HG02571 (cell line): Measurements from ENCODE around the gene EEF1B2.
"Not testable (repeated sequence)": the region's sequence is repeated elsewhere in the genome, so short reads cannot be mapped to it uniquely, and the experiment has no call there.

Experiments
- ATAC-seq: cut with Tn5 transposase; IDR thresholded peaks from one replicate; pipeline ENCODE4 v1.9.1; 2021; ENCODE audit warnings: mild to moderate bottlenecking, moderate library complexity; ENCODE audit not compliant: unreplicated experiment

EEF1B2 gene

GRCh38 chr2:206159346-206160124 is at the start of gene EEF1B2, which contains the start of gene NDUFS1:
EEF1B2 (plus strand) TSS chr2:206159895; CDS start chr2:206159980, 85 bp downstream.
NDUFS1 (minus strand) TSS chr2:206159444; CDS start chr2:206153678, 5,766 bp downstream.
- ATAC-seq: peak; percentile 82

DNA sequence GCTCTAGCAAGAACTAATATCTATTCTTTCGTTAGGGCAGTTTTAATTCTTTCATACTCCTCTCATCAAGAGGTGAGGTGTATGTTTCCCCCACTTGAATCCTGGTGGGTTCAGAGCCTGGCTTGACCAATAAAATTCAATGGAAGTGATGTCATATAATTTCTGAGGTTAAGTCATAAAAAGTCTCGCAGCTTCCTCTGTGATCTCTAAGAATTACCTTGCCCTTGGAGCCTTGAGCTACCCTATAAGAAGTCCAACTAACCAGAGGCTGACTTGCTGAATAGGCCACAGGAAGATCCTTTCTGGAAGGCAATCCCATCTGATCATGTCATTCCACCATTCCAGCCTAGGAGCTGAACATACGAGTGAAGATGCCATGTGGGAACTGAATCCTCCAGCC is 47.6 kb upstream of the EEF1B2 start:
- ATAC-seq: no peak

- no peak for ATAC-seq
Measured at GRCh38 chr2:206112846-206113547, 46.7 kb upstream of the EEF1B2 start.

DNA sequence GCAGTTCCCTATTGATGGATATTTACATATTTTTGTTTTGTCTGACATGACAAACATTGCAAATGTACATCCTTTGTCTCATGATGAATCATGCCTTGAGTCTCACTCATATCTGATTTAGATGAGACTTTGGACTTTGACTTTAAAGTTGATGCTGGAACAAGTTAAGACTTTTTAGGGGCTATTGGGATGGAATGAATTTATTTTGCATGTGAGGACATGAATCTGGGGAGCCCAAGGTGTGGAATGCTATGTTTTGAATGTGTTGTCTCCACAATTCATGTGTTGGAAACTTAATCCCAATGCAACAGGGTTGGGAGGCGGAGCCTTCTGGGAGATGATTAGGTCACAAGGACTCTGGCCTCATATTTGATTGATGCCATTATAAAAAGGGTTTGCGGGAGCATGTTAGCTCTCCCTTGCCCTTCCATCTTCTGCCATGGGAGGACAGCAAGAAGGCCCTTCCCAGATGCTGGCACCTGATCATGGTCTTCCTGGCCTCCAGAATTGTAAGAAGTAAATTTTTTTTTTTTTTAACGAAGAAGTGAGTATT is 44.6 kb upstream of the EEF1B2 start:
- ATAC-seq: no peak

DNA sequence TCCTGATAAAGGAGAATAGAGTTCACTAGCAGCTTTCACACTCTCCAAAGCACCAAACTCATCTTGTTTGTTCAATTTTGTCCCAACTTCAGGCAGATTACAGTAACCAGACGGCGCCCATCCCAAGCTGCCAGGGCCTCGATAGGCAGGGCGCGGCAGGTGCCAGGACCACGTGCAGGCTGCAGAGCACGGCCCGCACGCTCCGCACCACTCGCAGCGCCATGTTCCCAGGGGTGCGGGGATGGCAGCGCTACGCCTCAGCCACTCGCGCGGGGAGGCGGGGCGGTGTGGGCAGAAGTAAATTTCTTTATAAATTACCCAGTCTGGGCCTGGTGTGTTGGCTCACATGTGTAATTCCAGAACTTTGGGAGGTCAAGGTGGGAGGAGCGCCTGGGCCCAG is 43.4 kb upstream of the EEF1B2 start:
- no peak for ATAC-seq

DNA sequence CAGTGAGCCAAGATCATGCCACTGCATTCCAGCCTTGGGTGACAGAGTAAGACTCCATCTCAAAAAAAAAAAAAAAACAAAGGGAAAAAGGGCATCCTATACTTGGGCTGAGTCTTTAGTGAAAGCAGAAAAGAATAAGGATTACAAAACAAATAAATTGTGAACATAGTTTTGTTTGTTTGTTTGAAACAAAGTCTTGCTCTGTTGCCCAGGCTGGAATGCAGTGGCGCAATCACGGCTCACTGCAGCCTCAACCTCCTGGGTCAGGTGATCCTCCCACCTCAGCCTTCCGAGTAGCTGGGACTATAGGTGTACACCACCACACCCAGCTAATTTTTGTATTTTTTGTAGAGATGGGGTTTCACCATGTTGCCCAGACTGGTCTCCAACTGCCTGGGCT is 37.1 kb upstream of the EEF1B2 start:
- not testable (repeated sequence) for ATAC-seq

DNA sequence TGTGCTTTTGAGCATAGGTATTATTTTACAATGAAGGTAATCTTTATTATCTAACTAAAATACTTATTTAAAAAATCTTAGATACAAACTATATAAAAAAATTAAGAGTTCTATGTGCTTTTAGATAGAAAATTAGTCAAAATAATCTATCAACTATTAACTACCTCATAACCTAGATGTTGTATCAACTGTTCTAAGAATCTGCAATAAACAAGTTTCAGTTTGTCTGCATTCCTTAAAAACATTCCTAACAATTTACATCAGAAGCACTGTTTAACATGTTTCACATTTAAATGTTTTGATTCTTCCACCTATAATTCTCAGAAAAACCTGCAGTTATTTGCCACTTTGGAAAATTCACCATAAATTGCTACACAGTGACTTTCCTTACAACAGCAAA is 33.8 kb upstream of the EEF1B2 start:
- no peak for ATAC-seq

DNA sequence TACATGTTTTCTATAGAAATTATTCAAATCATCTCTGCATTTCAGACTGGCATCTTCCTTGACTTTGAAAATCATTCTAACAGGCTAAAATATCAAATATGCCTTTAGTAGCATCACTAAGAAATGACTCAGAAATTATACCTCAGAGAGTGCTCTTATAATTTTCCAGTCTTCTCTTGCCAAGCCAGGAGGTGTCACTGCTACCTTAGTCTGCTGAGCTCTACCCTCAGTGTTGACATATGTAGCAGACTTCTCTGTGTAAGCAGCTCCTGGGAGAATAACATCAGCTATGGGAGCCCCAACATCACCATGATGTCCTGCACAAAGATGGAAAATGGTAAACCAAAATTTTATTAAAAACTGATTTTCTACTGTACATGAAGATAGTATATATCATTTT is 32.0 kb upstream of the EEF1B2 start:
- no peak for ATAC-seq

GRCh38 chr2:206143451-206143850 is 16.2 kb upstream of the EEF1B2 start:
- ATAC-seq: no peak

DNA sequence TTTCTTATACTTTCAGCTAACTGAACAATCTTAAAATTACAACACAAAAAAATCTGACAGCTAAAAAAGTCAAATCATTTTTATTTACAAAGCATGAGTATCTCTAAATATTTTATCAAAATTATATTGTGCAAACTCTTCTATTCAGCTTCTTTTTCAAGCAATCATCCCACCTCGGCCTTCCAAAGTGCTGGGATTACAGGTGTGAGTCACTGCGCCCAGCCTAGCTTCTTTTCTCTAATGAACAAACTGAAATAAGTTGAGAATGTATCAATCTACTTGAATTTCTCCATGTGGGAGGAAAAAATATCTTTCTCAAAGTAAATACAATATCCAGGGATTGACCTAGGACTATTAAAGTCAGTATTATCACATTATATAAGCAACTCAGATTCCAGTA is 15.3 kb upstream of the EEF1B2 start:
- ATAC-seq: no peak

DNA sequence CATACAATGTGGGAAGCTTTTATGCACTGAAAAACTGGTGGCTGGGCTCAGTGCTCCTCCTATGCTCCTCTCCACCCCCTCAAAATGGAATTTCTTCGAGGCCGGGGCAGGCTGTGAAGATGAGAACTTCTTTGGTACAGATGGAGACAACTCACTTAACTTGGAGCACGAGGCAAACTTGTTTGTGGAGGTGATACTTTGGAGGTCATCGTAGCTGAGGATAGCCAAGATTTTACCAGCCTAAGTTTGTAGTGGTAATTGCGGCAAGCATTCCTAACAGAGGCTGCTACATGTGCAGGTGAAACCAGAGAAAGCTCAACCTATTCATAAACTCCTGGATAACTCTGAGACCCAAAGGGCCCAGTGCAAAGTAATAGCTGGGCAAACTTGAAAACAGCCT is 14.0 kb upstream of the EEF1B2 start:
- no peak for ATAC-seq

GRCh38 chr2:206149330-206149729 is 10.4 kb upstream of the EEF1B2 start:
- ATAC-seq: no peak

DNA sequence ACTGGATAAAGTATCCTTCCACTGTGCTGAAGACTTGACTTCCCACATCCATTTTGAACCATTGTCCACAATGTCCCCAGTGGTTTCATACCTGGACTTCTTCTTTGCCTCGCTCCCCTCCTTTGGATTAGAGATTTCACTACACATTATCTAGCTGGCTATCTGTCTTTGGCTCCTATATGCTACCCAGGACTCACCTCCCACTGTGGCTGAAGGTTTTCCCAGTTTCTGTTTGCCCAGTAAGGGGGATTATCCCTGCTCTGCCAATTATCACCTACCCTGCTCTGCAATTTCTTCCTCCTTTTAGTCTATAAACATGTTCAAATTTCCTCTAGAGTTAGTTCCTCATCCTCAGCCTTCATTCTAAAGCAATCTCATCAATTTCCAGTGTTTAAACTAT is 9.5 kb upstream of the EEF1B2 start:
- no peak for ATAC-seq

GRCh38 chr2:206150631-206151030 is 9.1 kb upstream of the EEF1B2 start:
- ATAC-seq: no peak

DNA sequence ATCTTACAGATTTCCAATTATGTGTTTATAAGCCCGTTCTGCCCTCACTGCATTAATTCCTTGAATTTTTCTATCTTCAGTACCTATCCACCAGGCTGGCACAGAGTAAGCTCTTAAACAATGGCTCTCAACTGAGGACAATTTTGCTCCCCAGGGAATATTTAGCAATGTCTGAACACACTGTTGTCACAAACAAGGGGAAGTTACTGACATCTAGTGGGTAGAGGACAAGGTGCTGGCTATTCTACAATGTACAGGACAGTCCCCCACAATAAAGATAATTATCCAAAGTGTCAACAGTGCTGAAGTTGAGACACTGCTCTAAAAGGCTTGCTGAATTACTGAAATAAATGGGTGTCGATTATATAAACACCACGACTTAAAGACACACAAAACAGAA is 5.5 kb upstream of the EEF1B2 start:
- ATAC-seq: peak; percentile 37

- not testable (repeated sequence) for ATAC-seq
Measured at GRCh38 chr2:206157014-206157413, 2.7 kb upstream of the EEF1B2 start.

DNA sequence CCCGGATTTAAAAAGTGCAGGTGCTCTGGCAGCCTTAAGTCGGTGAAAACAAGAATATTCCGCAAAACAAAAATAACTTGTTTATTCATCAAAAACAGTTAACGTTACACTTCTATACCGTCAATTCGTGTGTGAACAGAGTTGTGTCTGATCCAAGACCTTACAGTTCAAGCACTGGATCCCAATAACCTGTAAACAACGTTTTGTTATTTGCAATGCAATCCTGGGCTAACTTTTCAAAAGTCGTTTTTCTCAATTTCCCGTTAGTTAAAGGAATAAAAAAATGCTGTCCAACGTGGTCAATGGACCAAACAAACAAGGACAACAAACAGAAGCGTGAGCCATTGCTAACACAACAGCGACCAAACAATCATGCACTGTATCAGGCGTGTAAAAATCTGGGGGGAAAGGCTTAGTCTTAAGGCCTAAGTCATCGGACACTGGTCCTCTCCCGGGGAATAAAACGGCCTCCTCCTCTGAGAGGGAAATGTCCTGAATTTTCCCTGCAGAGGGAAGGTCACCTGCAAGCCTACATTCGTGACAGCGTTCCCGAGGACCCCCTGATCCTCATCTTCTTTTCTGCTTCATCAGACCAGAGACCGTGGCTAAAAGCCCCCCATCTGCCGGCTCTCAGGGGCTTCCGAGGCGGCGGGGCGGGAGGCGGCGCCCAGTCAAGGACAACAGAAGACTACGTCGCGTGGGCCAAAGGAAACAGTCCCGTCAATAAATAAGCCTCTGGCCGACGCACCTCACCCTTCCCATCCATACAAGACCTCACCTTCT is 941 bp upstream of the EEF1B2 start:
- peak; percentile 7 for ATAC-seq

GRCh38 chr2:206160125-206160806 is 571 bp downstream of the EEF1B2 start:
- ATAC-seq: peak; percentile 50

DNA sequence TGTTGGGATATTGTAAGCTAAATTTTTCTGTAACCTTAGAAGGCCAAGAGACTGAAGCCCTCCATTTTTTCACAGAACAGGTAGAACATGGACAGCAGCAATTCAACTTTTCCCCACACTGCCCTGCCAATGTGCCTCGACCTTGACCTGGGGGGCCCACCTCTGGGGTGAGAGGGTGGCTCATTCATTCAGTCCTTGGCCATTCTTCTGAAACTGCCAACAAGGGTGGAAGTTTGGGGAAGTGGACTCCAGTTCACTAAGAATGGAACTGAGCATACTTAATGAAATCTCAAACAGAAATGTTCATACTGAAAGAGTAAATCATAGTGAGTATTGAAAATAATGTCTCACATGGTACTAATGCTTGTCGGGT is 1.1 kb downstream of the EEF1B2 start:
- no peak for ATAC-seq

DNA sequence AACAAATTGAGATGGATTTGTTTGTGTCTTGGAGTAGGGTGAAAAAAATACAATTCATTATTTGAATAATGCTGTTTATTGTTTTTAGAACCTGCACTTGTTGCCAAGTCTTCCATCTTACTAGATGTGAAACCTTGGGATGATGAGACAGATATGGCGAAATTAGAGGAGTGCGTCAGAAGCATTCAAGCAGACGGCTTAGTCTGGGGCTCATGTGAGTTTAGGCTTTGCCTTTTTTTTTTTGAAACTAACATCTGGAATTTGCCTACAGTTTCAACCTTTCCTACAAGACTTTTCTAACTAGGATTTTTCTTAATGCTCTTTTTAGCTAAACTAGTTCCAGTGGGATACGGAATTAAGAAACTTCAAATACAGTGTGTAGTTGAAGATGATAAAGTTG is 2.7 kb downstream of the EEF1B2 start:
- ATAC-seq: not testable (repeated sequence)
